GM18526 (cell line): Measurements from ENCODE around the gene CRYBG2.

ENCODE experiments used
- POLR2A ChIP-seq: IDR thresholded peaks from 3 replicates; pipeline ENCODE4 v1.6.1; 2011; ENCODE audit not compliant: insufficient read length; ENCODE audit errors: extremely low read depth

CRYBG2 gene

DNA sequence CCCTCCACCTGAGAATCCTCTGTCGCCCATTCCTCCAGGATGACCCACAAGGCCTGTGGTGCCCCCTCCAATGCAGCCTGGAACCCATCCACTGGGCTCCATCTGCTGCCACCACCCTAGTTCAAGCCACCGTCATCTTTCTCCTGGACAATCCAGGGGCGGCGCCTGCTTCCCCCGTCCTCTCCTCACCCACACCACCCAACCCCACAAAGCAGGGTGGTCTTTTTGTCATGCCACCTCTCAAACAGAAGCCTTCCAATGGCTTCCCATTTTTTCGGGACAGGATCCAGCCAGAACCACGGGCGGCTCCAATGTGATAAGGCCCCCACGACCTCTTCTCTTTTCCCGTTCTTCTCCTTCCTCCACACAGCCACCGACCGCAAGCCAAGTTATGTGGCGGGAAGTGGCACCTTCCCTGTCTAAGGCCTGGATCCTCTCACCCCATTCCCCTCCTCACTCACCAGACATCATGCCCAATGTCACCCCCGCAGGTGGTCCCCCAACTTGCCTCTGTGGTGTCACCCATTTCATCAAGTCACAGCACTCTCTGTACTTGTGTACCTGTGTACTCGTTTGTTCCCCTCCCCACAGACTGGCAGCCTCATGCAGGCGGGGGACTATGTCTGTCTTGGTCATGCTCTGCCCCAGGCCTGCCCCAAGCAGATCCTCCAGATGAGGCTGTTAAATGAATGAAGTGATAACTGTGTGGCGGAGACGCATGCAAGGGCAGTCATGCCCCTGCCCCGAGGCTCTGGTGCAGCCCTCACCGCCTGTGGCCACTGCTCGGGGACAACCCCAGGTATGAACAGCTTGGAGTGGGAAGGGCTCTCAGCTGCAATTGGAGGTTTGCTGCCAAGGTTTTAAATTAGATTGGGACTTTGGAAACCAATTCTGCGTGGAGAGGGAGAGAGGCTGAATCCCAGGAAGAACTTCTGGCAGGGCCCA is 58.5 kb downstream of the CRYBG2 start:
- no peak for TF ChIP-seq POLR2A

DNA sequence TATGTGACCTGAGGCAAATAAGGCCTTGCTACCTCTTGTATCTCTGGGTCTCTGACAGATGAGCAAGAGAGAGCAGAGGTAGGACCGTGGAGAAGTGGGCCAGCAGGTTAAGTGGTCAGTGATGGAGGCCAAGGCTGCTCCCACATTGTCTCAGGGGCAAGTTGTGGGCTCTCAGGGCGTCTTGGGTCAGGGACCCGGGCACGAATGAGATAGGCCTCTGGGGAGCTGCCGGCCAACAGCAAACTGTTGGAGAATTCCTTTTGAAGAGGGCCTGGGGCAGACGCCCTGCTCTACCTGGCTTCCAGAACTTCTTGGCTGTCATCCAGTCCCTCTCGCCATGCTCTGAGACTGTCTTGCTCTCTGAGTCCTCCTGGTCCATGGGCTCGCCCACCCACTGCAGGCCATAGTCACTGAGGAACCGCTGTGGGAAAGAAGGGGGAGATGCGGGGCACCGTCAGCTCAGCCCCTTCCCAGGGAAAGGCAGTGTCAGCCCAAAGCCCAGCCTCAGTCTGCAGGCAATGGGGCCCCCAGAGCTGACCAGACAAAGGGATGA is 59.9 kb downstream of the CRYBG2 start:
- no peak for TF ChIP-seq POLR2A

DNA sequence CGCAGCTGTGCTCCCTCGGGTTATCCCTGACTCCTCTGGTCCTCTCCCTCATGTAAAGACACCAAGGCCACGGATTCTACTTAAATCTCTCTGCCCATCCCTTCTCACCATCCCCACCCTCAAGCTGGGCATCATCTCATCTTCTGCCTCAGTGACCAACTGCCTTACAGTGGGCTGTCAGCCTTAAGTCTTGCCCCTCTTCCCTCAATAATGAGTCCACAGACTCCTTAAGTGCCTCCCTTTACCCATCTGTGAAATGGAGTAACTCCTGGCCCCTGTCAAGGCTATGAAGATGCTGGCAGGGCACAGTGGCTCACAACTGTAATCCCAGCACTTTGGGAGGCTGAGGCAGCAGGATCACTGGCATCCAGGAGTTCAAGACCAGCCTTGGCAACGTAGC is 62.0 kb downstream of the CRYBG2 start:
- no peak for TF ChIP-seq POLR2A

DNA sequence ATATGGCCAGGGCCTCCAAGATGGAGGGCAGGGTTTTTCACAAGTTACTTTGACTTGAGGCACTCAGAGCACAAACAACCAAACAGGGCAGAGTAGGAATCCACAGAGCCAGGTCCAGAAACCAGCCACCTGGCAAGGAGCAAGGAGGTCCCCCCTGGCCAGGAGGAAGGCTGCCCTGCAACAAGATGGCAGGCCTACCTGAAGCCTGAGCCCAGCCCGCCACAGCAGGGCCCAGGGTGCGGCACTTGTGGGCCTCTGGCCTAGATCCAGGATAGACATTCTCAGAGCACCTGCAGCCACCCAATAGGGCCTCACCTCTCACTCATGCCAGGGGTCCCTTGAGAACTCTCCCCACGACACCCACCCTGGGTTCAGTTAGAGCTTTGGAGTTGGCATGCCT is 62.5 kb downstream of the CRYBG2 start:
- TF ChIP-seq POLR2A, result no peak

DNA sequence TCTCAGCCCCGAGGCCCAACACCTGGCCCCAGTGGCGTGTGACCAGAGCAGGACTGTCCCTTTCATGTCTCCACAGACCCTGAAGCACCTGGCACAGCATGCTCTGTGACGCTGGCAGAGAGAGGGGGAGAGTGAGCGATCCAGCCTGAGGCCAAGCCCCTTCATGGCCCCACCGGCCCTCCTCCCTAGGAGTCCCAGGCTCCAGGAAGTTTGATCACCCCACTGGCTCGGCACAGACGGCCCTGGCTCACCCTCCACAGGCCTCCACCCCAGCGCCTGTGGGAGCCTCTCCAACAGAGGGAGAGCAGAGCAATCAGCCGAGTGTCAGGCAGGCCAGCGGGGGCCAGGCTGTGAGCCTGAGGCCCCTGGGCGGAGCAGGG is 63.1 kb downstream of the CRYBG2 start:
- no peak for TF ChIP-seq POLR2A

DNA sequence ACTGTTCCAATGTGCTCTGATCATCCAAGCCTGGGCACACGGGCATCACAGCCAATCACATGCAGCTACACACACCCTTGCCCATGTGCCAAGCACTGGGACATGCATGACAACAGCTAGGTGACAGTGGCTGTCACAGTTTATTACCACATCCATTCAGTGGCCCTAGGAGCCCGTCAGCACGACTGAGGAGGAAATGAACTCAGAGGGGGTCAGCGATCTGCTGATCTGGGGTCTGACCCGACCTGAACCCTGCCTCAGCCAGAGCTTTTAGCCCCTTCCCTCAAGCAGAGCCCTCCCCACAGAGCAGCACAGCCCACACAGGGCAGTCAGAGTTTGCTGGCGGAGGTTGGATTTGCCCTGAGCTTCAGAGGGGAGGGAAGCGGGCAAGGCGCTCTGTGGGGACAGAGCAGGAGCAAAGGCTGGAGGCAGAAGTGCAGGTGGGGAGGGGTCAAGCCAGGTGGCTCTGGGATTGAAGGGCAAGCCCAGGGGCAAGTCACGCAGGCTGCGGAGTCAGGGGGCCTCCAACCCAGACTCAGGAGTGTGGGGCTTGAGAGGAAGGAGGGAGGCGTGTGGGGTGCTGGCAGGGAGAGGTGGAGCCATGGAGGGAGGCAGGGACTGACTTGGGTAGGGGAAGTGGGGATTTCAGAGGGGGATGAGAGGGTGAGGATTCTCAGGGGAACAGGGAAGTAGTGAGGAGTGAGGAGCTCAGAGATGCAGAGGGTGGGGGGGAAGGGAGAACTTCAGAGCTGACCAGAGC is 63.6 kb downstream of the CRYBG2 start:
- no peak for TF ChIP-seq POLR2A

DNA sequence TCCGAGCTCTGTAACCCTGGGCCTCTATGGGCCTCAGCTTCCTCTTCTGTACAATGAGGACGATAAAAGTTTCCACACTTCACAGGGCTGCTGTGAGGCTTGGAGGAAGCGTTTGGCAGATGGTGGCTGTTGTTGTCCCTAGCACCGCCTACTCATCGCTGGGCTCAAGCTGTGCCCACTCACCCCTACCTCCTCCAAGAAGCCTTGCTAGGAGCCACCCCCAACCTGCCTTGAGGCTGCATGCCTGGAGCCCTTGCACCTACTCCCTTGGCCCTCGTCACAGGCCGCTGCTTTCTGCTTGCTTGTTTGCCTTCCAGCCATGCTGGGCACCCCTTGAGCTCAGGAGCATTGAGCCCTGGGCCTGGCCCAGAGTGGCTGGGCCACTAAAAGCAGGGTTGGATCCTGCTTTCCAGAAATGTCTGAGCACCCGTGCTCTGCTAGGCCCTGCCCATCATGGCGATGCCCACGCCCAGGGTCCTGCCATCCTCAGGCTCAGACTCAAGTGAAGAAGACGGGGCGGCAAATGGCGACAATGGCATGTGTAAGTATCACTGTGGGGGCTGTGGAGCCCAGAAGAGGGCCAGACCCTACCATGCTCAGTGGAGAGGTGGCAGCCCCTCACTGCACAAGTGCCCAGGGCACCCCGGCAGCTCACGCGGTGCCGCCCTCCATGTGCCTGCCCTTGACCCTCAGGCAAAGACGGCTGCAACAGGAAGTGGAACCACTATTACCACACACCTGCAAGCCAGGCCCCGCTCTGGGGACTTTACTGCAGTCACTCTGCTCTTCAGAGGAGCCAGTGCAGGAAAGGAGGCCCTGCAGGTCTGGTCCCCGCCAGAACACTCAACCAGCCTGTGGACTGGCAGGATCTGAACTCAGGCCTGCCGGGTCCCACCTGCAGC is 64.5 kb downstream of the CRYBG2 start:
- peak; percentile 68 for TF ChIP-seq POLR2A

DNA sequence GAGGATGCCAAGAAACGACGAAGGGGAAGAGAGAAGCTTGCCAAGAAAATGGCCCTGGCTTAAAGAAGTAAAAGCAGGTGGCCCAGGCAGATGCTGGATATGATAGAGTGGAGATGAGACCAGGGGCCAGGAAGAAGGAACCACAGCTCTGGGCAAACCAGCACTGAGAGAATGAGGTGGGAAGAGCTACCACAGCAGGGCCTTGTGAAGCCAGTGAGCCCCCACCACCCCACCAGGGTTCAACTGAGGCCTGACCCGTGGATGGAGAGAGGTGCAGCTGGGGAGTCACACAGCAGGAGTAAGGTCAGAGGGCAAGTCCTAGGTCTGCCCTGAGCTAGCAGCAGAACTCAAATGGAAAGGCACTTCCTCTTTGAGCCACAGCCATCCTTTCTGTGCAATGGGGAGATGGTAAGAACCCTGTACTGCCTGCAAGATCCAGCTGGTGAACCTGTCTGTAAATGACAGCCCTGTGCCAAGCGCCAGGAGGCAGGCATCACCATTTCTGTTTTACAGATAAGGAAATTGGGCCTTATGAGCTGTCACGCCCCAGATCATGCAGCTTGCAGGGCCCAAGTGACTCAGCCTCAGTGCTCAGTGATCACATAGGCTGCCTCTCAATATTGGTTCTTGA is 65.5 kb downstream of the CRYBG2 start:
- no peak for TF ChIP-seq POLR2A

DNA sequence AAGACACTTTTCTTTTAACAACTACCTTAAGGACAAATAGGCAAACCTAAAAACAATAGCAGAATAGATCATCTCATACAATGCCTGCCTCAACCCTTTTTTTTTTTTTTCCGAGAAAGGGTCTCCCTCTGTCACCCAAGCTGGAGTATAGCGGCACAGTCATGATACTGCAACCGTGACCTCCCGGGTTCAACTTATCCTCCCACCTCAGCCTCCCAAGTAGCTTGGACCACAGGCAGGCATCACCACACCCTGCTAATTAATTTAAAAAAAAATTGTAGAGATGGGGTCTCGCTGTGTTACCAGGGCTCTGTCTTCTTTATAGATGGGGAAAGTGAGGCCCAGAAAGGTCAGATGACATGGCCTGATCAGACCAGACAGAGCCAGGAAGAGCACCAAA is 66.1 kb downstream of the CRYBG2 start:
- TF ChIP-seq POLR2A, result no peak

DNA sequence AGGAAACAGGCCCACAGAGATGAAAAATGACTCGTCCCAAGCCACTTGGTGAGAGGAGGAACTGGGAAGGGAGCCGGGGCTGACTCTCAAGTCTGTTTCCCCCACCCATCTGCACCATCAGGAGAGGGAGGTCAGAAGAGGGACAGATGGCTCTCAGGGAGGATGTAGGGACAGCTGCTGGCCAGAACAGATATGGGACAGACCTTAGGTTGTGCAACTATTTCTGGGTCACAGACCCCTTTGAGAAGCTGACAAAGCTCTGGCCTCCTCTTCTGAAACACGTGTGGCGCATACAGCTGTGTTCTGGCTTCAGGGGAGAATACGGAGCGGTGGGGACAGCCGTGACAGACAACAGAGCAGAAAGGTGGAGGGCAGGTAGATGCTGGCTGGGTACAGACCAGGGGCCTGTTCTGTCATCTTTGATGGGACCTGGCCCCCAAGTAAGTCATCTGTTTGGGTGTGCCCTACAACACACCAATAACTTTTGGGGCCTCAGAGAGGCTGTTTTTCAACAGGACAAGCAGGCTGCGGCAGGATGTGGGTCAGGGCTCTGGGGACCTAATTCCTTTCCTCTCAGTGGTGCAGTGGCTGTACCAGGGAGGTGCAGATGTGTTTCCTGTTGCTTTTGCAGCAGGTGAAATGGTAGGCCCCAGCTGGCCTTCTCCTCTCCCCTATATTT is 66.8 kb downstream of the CRYBG2 start:
- TF ChIP-seq POLR2A, result peak; percentile 36

DNA sequence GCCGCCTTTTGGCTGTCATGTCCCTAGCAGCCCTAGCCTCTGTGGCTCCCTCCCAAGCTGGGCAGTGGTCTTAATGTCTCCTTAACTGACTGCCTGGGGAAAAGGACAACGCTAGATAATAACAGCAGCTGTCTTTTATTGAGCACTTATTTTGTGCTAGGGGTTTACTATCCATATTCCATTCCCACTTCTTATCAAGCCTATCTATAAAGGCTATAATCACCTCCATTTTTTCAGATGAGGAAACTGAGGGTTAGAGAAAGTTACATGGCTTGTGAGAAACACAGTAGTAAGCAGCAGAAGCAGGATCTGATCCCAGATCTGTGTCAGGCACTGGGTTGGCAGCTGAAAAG is 67.9 kb downstream of the CRYBG2 start:
- no peak for TF ChIP-seq POLR2A

DNA sequence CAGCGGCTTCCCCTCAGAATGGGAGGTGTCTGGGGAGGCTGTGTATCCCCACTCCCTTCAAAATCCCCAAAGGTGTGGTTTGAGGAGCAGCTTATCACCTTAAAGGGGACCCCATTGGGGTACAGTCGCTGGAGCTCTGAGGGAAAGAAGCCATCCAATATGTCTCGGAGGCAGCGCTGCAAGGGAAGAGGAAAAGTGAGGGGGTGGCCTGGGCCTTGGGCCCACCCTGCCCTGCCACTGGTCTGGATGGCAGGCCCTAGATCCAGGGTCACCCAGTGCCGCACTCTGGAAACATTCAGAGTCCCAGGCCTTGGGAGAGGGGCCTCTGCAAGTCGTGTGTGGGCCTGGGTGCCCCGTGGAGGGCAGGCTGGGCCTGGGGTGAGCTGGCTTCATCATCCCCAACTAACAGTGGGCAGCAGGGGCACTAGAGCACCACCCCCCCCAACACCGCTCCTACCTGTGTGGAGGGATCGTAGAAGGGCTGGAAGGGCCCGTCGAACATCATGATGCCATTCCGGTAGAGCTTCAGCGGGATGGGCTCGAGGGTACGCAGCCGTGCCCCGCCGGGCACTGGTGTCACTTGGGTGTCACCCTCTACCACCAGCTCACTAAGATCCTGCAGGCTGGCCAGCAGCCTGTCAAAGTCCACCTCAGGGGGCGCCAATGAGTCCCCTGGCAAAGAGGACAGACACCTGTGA is 68.4 kb downstream of the CRYBG2 start:
- no peak for TF ChIP-seq POLR2A

DNA sequence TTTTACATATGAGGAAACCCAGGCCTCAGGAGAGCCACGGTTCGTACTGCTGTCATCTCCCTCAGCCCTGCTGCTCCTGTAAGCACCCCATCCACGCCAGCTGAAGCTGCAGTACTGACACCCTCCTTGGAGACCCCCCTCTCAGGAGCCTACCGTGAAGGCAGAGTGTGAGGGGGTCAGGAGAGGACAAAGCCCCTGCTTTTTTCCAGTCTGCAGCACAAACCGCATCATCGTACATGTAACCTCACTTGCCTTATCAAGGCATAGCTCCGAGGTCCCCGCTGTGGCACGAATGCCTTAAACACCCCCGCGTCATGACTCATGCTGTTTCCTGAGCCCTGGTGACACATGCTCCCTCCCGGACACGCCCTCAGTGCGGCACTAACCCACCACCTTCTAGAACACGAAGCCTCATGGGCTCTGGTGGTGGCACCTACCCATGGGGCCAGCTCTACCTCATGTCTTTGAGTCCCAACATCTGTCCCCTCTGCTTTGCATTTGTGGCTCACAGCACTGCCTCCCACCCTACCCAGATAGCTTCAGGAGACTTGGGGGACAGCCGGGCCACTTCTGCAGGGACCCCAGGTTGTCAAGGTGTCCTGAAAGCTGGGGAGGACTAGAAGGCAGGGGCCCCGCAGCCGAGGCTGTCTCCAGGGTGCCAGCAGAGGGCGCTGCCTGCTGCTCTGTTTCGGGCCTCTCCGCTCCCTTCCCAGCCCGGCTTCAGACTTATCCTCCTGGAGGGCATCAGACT is 69.2 kb downstream of the CRYBG2 start:
- no peak for TF ChIP-seq POLR2A
